Fibroblast of skin of abdomen (primary cell): ENCODE data around the gene TFF2. TPM values are rescaled to one million over a fixed set of nuclear protein-coding genes. Genes with fewer than 3 reads are reported as not detected.

Experiments
- DNase-seq: peaks from one replicate; pipeline ENCODE4 v3.0.0-alpha.2; 2013
- polyA plus RNA-seq, 2 experiments: library from polyadenylated mRNA; unstranded; fragments of 120-200 nt; gene quantifications; one replicate each; pipeline ENCODE4 v1.2.1, GENCODE V29; 2013; ENCODE audit not compliant: insufficient read length in 2 of 2

Gene TFF2
- not detected for polyA plus RNA-seq (2013, experiment 1 of 2; ENCODE audit: insufficient read length)
- polyA plus RNA-seq (2013, experiment 2 of 2; ENCODE audit: insufficient read length) = not detected

GRCh38 chr21:42350927-42351426 is at the start of gene TFF2:
TSS of gene TFF2 (minus strand) at chr21:42350994. CDS start at chr21:42350957, 37 bp downstream.
- DNase-seq = no peak

GRCh38 chr21:42400525-42400924 is 49.7 kb upstream of the TFF2 start:
- DNase-seq = peak; percentile 16

- DNase-seq = no peak
Measured at GRCh38 chr21:42398436-42399028, 47.7 kb upstream of the TFF2 start.

GRCh38 chr21:42397746-42398394 is 47.1 kb upstream of the TFF2 start:
- DNase-seq = no peak

- no peak for DNase-seq
Measured at GRCh38 chr21:42396799-42397745, 46.3 kb upstream of the TFF2 start.

- DNase-seq = no peak
Measured at GRCh38 chr21:42395905-42396651, 45.3 kb upstream of the TFF2 start, which contains the start of gene TMPRSS3. TSS of gene TMPRSS3 (minus strand) at chr21:42396052. CDS start at chr21:42395417, 635 bp downstream.

GRCh38 chr21:42395302-42395701 is 44.5 kb upstream of the TFF2 start:
- no peak for DNase-seq

GRCh38 chr21:42393443-42393950 is 42.7 kb upstream of the TFF2 start:
- DNase-seq = no peak

- no peak for DNase-seq
Measured at GRCh38 chr21:42392731-42393442, 42.1 kb upstream of the TFF2 start.

GRCh38 chr21:42391297-42391696 is 40.5 kb upstream of the TFF2 start:
- no peak for DNase-seq

- DNase-seq = no peak
Measured at GRCh38 chr21:42390696-42391095, 39.9 kb upstream of the TFF2 start.

GRCh38 chr21:42390193-42390592 is 39.4 kb upstream of the TFF2 start:
- no peak for DNase-seq

GRCh38 chr21:42389449-42389835 is 38.6 kb upstream of the TFF2 start:
- DNase-seq = no peak

- DNase-seq = no peak
Measured at GRCh38 chr21:42388740-42389448, 38.1 kb upstream of the TFF2 start.

GRCh38 chr21:42387843-42388340 is 37.1 kb upstream of the TFF2 start:
- no peak for DNase-seq

- no peak for DNase-seq
Measured at GRCh38 chr21:42387164-42387563, 36.4 kb upstream of the TFF2 start.

GRCh38 chr21:42386034-42386591 is 35.3 kb upstream of the TFF2 start:
- no peak for DNase-seq

GRCh38 chr21:42385619-42386018 is 34.8 kb upstream of the TFF2 start:
- DNase-seq = no peak

- DNase-seq = no peak
Measured at GRCh38 chr21:42384989-42385388, 34.2 kb upstream of the TFF2 start.
